ENCODE measurements around the gene ZNF280A. TPM values are rescaled to one million over a fixed set of nuclear protein-coding genes. Genes with fewer than 3 reads are reported as not detected.
A peak's percentile ranks its signal among the peaks of the same experiment; 100 is the strongest.

Gene ZNF280A
- total and polyA plus RNA-seq, 9 of the 15 experiments (the other 6 are each of a cell fraction or from before 2014, with no cell fraction given), result 19.0 to 40.8 (median 28.6) TPM

DNA sequence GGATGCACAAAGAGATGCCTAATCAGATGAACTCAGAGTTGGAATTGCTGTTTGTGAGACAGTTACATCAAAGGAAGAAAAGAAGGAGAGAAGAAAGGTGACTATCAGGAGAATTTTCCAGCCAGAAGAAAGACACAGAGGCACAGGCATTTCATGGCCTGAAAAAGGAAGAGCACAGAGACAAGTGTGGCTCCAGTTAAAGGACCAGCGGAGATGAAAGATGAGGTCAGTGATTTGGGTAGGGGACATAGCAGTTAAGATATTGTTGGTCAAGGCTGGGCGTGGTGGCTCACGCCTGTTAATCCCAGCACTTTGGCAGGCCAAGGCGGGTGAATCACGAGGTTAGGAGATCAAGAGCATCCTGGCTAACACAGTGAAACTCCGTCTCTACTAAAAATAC is 3.4 kb upstream of the ZNF280A start (continued):
- TF ChIP-seq, protein P1, sequence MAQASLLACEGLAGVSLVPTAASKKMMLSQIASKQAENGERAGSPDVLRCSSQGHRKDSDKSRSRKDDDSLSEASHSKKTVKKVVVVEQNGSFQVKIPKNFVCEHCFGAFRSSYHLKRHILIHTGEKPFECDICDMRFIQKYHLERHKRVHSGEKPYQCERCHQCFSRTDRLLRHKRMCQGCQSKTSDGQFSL (CRISPR knock-in tag; IDR thresholded peaks at IDR 0.05), result no peak
- TF ChIP-seq, protein P1 (tag; IDR thresholded peaks at IDR 0.05), result no peak
- TF ChIP-seq ZBTB7A (IDR thresholded peaks at IDR 0.05; ENCODE audit: borderline replicate concordance, control insufficient read depth, low read depth, low read length), result no peak
- TF ChIP-seq, protein P2, sequence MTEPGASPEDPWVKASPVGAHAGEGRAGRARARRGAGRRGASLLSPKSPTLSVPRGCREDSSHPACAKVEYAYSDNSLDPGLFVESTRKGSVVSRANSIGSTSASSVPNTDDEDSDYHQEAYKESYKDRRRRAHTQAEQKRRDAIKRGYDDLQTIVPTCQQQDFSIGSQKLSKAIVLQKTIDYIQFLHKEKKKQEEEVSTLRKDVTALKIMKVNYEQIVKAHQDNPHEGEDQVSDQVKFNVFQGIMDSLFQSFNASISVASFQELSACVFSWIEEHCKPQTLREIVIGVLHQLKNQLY (CRISPR knock-in tag; conservative IDR thresholded peaks at IDR 0.05), result peak in 1 of 2 experiments; percentile 81; a peak in 1 of 4 replicates
- TF ChIP-seq, protein P3, sequence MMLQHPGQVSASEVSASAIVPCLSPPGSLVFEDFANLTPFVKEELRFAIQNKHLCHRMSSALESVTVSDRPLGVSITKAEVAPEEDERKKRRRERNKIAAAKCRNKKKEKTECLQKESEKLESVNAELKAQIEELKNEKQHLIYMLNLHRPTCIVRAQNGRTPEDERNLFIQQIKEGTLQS (IDR thresholded peaks at IDR 0.05), result no peak
- TF ChIP-seq, protein P3 (CRISPR knock-in tag; conservative IDR thresholded peaks at IDR 0.05), result 0 out of 2 replicates have a peak, but pooled peaks have one; percentile 38
- TF ChIP-seq, protein P4, sequence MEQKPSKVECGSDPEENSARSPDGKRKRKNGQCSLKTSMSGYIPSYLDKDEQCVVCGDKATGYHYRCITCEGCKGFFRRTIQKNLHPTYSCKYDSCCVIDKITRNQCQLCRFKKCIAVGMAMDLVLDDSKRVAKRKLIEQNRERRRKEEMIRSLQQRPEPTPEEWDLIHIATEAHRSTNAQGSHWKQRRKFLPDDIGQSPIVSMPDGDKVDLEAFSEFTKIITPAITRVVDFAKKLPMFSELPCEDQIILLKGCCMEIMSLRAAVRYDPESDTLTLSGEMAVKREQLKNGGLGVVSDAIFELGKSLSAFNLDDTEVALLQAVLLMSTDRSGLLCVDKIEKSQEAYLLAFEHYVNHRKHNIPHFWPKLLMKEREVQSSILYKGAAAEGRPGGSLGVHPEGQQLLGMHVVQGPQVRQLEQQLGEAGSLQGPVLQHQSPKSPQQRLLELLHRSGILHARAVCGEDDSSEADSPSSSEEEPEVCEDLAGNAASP (IDR thresholded peaks at IDR 0.05), result no peak
- no peak for TF ChIP-seq PHF20 (IDR thresholded peaks at IDR 0.05; ENCODE audit: partially characterized antibody)
- no peak for TF ChIP-seq ZNF785 (CRISPR knock-in tag; IDR thresholded peaks at IDR 0.05)
- TF ChIP-seq, protein P5, sequence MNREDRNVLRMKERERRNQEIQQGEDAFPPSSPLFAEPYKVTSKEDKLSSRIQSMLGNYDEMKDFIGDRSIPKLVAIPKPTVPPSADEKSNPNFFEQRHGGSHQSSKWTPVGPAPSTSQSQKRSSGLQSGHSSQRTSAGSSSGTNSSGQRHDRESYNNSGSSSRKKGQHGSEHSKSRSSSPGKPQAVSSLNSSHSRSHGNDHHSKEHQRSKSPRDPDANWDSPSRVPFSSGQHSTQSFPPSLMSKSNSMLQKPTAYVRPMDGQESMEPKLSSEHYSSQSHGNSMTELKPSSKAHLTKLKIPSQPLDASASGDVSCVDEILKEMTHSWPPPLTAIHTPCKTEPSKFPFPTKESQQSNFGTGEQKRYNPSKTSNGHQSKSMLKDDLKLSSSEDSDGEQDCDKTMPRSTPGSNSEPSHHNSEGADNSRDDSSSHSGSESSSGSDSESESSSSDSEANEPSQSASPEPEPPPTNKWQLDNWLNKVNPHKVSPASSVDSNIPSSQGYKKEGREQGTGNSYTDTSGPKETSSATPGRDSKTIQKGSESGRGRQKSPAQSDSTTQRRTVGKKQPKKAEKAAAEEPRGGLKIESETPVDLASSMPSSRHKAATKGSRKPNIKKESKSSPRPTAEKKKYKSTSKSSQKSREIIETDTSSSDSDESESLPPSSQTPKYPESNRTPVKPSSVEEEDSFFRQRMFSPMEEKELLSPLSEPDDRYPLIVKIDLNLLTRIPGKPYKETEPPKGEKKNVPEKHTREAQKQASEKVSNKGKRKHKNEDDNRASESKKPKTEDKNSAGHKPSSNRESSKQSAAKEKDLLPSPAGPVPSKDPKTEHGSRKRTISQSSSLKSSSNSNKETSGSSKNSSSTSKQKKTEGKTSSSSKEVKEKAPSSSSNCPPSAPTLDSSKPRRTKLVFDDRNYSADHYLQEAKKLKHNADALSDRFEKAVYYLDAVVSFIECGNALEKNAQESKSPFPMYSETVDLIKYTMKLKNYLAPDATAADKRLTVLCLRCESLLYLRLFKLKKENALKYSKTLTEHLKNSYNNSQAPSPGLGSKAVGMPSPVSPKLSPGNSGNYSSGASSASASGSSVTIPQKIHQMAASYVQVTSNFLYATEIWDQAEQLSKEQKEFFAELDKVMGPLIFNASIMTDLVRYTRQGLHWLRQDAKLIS (CRISPR knock-in tag; IDR thresholded peaks at IDR 0.05), result no peak
- no peak for TF ChIP-seq NCOA6 (IDR thresholded peaks at IDR 0.05)
- no peak for TF ChIP-seq TOE1 (IDR thresholded peaks at IDR 0.05; ENCODE audit: borderline replicate concordance)
- 0 out of 2 replicates have a peak, but pooled peaks have one; percentile 37 for TF ChIP-seq TOE1 (CRISPR knock-in tag; IDR thresholded peaks at IDR 0.05; ENCODE audit: borderline replicate concordance, low read depth)
- TF ChIP-seq ZNF324 (CRISPR knock-in tag; IDR thresholded peaks at IDR 0.05), result no peak
- TF ChIP-seq ZNF165 (CRISPR knock-in tag; IDR thresholded peaks at IDR 0.05; ENCODE audit: borderline replicate concordance), result no peak
- TF ChIP-seq, protein P6, sequence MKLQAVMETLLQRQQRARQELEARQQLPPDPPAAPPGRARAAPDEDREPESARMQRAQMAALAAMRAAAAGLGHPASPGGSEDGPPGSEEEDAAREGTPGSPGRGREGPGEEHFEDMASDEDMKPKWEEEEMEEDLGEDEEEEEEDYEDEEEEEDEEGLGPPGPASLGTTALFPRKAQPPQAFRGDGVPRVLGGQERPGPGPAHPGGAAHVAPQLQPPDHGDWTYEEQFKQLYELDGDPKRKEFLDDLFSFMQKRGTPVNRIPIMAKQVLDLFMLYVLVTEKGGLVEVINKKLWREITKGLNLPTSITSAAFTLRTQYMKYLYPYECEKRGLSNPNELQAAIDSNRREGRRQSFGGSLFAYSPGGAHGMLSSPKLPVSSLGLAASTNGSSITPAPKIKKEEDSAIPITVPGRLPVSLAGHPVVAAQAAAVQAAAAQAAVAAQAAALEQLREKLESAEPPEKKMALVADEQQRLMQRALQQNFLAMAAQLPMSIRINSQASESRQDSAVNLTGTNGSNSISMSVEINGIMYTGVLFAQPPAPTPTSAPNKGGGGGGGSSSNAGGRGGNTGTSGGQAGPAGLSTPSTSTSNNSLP (IDR thresholded peaks at IDR 0.05; ENCODE audit: borderline replicate concordance, low read depth, low read length), result no peak
- no peak for TF ChIP-seq JUND (IDR thresholded peaks at IDR 0.05; ENCODE audit: borderline replicate concordance, low read depth, low read length)
- no peak for TF ChIP-seq JUND (tag; IDR thresholded peaks at IDR 0.05; ENCODE audit: borderline replicate concordance, low read depth, low read length)
- TF ChIP-seq TEAD2 (tag; IDR thresholded peaks at IDR 0.05), result no peak
- no peak for TF ChIP-seq BCOR (IDR thresholded peaks at IDR 0.05)

Data from K562 (cell line).